ENCODE results near the gene GBF1. TPM values are rescaled to one million over a fixed set of nuclear protein-coding genes. Genes with fewer than 3 reads are reported as not detected.

Gene GBF1
- total RNA-seq, 1 experiment from 2014 or later = 69.8 TPM

- intact Hi-C loops (cut with micrococcal nuclease; ENCODE audit: unreplicated experiment) = no loop called here
- CTCF ChIA-PET = interaction anchor here (1.3 kb wide), 1 partner anchor 167 kb away, joined by 3 read pairs; no protein-coding TSS in a partner anchor
- no peaks in the 10 kb centered on the region for H3K27me3 ChIP-seq (replicated peaks; ENCODE audit: control insufficient read depth, insufficient read depth, low read length)
- Mint-ChIP-seq H3K27me3 (ENCODE audit: insufficient read depth, unreplicated experiment) (no peaks in the 10 kb centered on the region), H3K36me3 (ENCODE audit: insufficient read depth, unreplicated experiment) (peaks cover 25% of the 10 kb centered on the region), H3K9me3 (ENCODE audit: unreplicated experiment) (no peaks in the 10 kb centered on the region), H3K27ac (ENCODE audit: unreplicated experiment) (no peak overlapping the region), H3K4me3 (ENCODE audit: unreplicated experiment) (peak overlapping the region; percentile 90), H3K4me1 (ENCODE audit: low read depth, unreplicated experiment) (peaks cover 14% of the 10 kb centered on the region)
- DNase-seq = no peak
- H3K36me3 ChIP-seq (ENCODE audit: control insufficient read depth, insufficient read depth, low read length) = no peaks in the 10 kb centered on the region
- POLR2A ChIA-PET = interaction anchor here (0.6 kb wide), 1 partner anchor 26 kb away, joined by 3 read pairs; no protein-coding TSS in a partner anchor
- no TSS peak for BruUV-seq (replicated peaks)
- no peak for TF ChIP-seq CTCF (IDR thresholded peaks at IDR 0.05; ENCODE audit: insufficient read depth in 1 of 2, low read depth in 1 of 2, low read length in 1 of 2, severe bottlenecking in 1 of 2, unreplicated experiment in 1 of 2)
- H3K9me3 ChIP-seq = no peaks in the 10 kb centered on the region
- no peak overlapping the region; the same call in 1 of the 2 replicates for H3K4me3 ChIP-seq (ENCODE audit: low read depth, low read length)
- peaks cover 26% of the 10 kb centered on the region for H3K4me1 ChIP-seq
These were observed 151.4 kb downstream of the GBF1 start for GRCh38 chr10:102396730-102397151.

- ChIA-PET CTCF (interaction anchor here (0.6 to 0.8 kb wide), 2 partner anchors 172 to 616 kb away, joined by 3 read pairs; partner anchors contain the start of gene ELOVL3), POLR2A (interaction anchor here (0.6 kb wide), 1 partner anchor 581 kb away, joined by 3 read pairs; no protein-coding TSS in a partner anchor)
- Mint-ChIP-seq H3K4me3 (ENCODE audit: unreplicated experiment) (peak overlapping the region; percentile 90), H3K9me3 (ENCODE audit: unreplicated experiment) (no peaks in the 10 kb centered on the region), H3K27me3 (ENCODE audit: insufficient read depth, unreplicated experiment) (no peaks in the 10 kb centered on the region), H3K27ac (ENCODE audit: unreplicated experiment) (no peak overlapping the region), H3K4me1 (ENCODE audit: low read depth, unreplicated experiment) (peaks cover 22% of the 10 kb centered on the region), H3K36me3 (ENCODE audit: insufficient read depth, unreplicated experiment) (peaks cover 29% of the 10 kb centered on the region)
- Histone ChIP-seq H3K4me3 (ENCODE audit: low read depth, low read length) (no peak overlapping the region), H3K4me1 (peaks cover 33% of the 10 kb centered on the region), H3K36me3 (ENCODE audit: control insufficient read depth, insufficient read depth, low read length) (no peaks in the 10 kb centered on the region), H3K9me3 (no peaks in the 10 kb centered on the region), H3K27me3 (replicated peaks; ENCODE audit: control insufficient read depth, insufficient read depth, low read length) (no peaks in the 10 kb centered on the region)
- no peak for DNase-seq
- no peak for TF ChIP-seq CTCF (IDR thresholded peaks at IDR 0.05; ENCODE audit: insufficient read depth in 1 of 2, low read depth in 1 of 2, low read length in 1 of 2, severe bottlenecking in 1 of 2, unreplicated experiment in 1 of 2)
- intact Hi-C loops (cut with micrococcal nuclease; ENCODE audit: unreplicated experiment) = no loop called here
- BruUV-seq (replicated peaks) = no TSS peak
These were observed 152.2 kb downstream of the GBF1 start for GRCh38 chr10:102397222-102398171.

- H3K27ac Mint-ChIP-seq (ENCODE audit: unreplicated experiment) = peak overlapping the region; percentile 32
- Histone ChIP-seq H3K36me3 (ENCODE audit: control insufficient read depth, insufficient read depth, low read length) (no peaks in the 10 kb centered on the region), H3K4me1 (peaks cover 35% of the 10 kb centered on the region), H3K9me3 (no peaks in the 10 kb centered on the region), H3K4me3 (ENCODE audit: low read depth, low read length) (no peak overlapping the region), H3K27me3 (replicated peaks; ENCODE audit: control insufficient read depth, insufficient read depth, low read length) (no peaks in the 10 kb centered on the region)
- ChIA-PET CTCF (interaction anchor here (0.6 to 2.6 kb wide), 6 partner anchors 22 to 617 kb away, joined by 3 to 21 read pairs (median 4); partner anchors contain the start of genes ELOVL3 and FBXL15), POLR2A (interaction anchor here (0.6 to 0.7 kb wide), 3 partner anchors 13 to 582 kb away, joined by 3 read pairs; no protein-coding TSS in a partner anchor)
- H3K4me1 Mint-ChIP-seq (ENCODE audit: low read depth, unreplicated experiment) = peaks cover 24% of the 10 kb centered on the region
- no TSS peak for BruUV-seq (replicated peaks)
- intact Hi-C loops (cut with micrococcal nuclease; ENCODE audit: unreplicated experiment) = no loop called here
- H3K36me3 Mint-ChIP-seq (ENCODE audit: insufficient read depth, unreplicated experiment) = peaks cover 29% of the 10 kb centered on the region
- H3K9me3 Mint-ChIP-seq (ENCODE audit: unreplicated experiment) = no peaks in the 10 kb centered on the region
- DNase-seq = no peak
- TF ChIP-seq CTCF (IDR thresholded peaks at IDR 0.05; ENCODE audit: insufficient read depth in 1 of 2, low read depth in 1 of 2, low read length in 1 of 2, severe bottlenecking in 1 of 2, unreplicated experiment in 1 of 2) = no peak
- no peaks in the 10 kb centered on the region for H3K27me3 Mint-ChIP-seq (ENCODE audit: insufficient read depth, unreplicated experiment)
- peak overlapping the region; percentile 64 for H3K4me3 Mint-ChIP-seq (ENCODE audit: unreplicated experiment)
These were observed 153.1 kb downstream of the GBF1 start for GRCh38 chr10:102398172-102399020.
